HG03066 (cell line): ENCODE results near the gene MRPL24.
"Not testable (repeated sequence)": the region's sequence is repeated elsewhere in the genome, so short reads cannot be mapped to it uniquely, and the experiment has no call there.

Experiments
- ATAC-seq: cut with Tn5 transposase; IDR thresholded peaks from one replicate; pipeline ENCODE4 v1.9.1; 2021; ENCODE audit warnings: low read depth; ENCODE audit not compliant: unreplicated experiment

The MRPL24 gene

GRCh38 chr1:156760796-156761104, 19.9 kb upstream of the MRPL24 start:
- no peak for ATAC-seq

GRCh38 chr1:156760092-156760795, 19.4 kb upstream of the MRPL24 start:
- no peak for ATAC-seq

- ATAC-seq: not testable (repeated sequence)
Observed at GRCh38 chr1:156757572-156758253, 16.8 kb upstream of the MRPL24 start.

GRCh38 chr1:156756355-156756754, 15.5 kb upstream of the MRPL24 start:
- no peak for ATAC-seq

- ATAC-seq: no peak
Observed at GRCh38 chr1:156755527-156755950, 14.7 kb upstream of the MRPL24 start.

GRCh38 chr1:156754219-156754618, 13.3 kb upstream of the MRPL24 start:
- ATAC-seq: no peak

GRCh38 chr1:156752843-156753482, 12.1 kb upstream of the MRPL24 start:
- no peak for ATAC-seq

- ATAC-seq: peak; percentile 60
Observed at GRCh38 chr1:156751757-156752481, 11.0 kb upstream of the MRPL24 start.

- no peak for ATAC-seq
Observed at GRCh38 chr1:156751451-156751756, 10.5 kb upstream of the MRPL24 start, which contains the start of gene HDGF. Gene HDGF, minus strand, starts transcription at chr1:156751675. Its CDS starts 246 bp downstream, at chr1:156751429.

- no peak for ATAC-seq
Observed at GRCh38 chr1:156750711-156751450, 10.0 kb upstream of the MRPL24 start.

GRCh38 chr1:156750191-156750672, 9.3 kb upstream of the MRPL24 start:
- ATAC-seq: no peak

GRCh38 chr1:156749419-156750118, 8.7 kb upstream of the MRPL24 start:
- ATAC-seq: no peak

- ATAC-seq: no peak
Observed at GRCh38 chr1:156748670-156749418, 8.0 kb upstream of the MRPL24 start.

- no peak for ATAC-seq
Observed at GRCh38 chr1:156747742-156748669, 7.1 kb upstream of the MRPL24 start.

- ATAC-seq: no peak
Observed at GRCh38 chr1:156746728-156747631, 6.1 kb upstream of the MRPL24 start.

GRCh38 chr1:156746406-156746727, 5.5 kb upstream of the MRPL24 start:
- no peak for ATAC-seq

GRCh38 chr1:156745881-156746280, 5.0 kb upstream of the MRPL24 start:
- no peak for ATAC-seq
